Loucy (cell line): ENCODE results near the gene MAN2A1.

ENCODE experiments used
- EZH2phosphoT487 ChIP-seq: fragments of 200-600 bp; IDR thresholded peaks from 2 replicates; pipeline ENCODE4 v1.6.1; 2018; ENCODE audit warnings: antibody characterized with exemption, mild to moderate bottlenecking, moderate library complexity, borderline replicate concordance
- TF ChIP-seq, protein P1 (sequence below): fragments of 200-600 bp; sonication (generic); conservative IDR thresholded peaks from 2 replicates; pipeline ENCODE4 v1.5.1; 2014; ENCODE audit warnings: mild to moderate bottlenecking, antibody characterized with exemption, low read length

DNA sequence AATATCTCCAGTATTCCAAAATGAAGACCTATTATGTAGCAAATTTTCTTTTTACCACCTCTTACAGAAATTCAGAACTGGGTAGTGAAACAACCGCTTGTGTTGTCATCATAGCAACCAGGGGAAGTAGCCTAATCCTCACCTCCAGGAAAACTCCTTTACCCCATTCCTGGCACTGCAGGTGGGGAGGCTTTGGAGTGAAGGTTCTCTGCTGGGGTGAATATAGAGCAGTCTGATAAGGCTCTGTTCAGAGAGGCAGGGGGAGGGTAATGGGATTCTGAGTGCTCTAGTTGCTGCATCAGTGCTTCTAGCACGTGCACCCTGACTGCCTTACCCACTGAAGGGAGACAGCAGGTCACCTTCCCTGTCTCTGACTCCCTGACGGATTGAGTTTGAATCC, 116.2 kb downstream of the MAN2A1 start:
- TF ChIP-seq, protein P1, sequence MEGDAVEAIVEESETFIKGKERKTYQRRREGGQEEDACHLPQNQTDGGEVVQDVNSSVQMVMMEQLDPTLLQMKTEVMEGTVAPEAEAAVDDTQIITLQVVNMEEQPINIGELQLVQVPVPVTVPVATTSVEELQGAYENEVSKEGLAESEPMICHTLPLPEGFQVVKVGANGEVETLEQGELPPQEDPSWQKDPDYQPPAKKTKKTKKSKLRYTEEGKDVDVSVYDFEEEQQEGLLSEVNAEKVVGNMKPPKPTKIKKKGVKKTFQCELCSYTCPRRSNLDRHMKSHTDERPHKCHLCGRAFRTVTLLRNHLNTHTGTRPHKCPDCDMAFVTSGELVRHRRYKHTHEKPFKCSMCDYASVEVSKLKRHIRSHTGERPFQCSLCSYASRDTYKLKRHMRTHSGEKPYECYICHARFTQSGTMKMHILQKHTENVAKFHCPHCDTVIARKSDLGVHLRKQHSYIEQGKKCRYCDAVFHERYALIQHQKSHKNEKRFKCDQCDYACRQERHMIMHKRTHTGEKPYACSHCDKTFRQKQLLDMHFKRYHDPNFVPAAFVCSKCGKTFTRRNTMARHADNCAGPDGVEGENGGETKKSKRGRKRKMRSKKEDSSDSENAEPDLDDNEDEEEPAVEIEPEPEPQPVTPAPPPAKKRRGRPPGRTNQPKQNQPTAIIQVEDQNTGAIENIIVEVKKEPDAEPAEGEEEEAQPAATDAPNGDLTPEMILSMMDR, result no peak
- TF ChIP-seq EZH2phosphoT487, result no peak
